ENCODE measurements around the gene TMEM203. TPM values are rescaled to one million over a fixed set of nuclear protein-coding genes. Genes with fewer than 3 reads are reported as not detected.
A peak's percentile ranks its signal among the peaks of the same experiment; 100 is the strongest.

Gene TMEM203
- total and polyA plus RNA-seq, 10 of the 15 experiments (the other 5 are each of a cell fraction or from before 2014, with no cell fraction given), result 7.2 to 68.1 (median 33.8) TPM

DNA sequence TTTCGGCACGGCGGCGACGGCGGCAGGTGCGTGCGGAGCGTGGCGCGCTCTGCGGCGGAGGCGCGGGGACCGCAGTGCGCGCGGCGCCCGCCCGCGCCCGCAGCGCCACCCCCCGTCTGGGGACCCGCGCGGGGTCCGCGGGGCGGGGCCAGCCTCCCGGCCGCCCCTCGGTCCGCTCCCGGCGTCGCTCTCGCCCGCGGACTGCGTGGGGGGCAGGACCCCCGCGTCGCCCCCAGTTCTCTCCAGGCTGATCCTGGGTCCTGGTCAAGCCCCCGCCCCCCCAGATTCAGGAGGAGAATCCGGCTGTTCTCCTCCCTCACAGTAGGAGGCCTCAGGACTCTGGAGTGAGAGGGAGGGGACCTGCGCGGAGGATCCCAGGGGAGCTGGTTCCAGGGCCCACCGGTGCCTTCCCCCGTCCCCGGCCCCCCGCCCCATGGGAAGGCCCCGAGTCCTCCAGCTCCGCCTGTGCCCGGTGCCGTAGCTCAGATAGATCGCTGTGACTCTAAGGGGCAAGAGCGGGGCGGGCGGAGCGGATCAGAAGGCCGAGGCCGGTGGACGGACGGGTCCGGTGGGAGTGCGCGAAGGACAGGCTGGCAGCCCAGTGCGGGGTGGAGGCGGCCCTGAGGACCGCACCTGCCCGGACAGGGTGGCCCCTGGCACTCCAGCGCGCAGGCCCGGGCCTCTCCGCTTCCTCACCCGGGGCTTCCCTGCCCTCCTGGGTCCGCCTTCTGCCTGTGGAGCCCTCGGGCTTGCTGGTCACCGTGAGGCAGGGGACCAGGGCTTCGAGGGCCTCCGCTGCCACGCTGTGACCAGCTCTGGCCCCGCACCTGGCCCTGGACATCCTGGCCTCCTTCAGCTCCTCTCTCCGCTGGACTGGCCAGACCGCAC, 17.0 kb upstream of the TMEM203 start, which contains the start of gene RNF208 (continued):
- TF ChIP-seq, protein P1, sequence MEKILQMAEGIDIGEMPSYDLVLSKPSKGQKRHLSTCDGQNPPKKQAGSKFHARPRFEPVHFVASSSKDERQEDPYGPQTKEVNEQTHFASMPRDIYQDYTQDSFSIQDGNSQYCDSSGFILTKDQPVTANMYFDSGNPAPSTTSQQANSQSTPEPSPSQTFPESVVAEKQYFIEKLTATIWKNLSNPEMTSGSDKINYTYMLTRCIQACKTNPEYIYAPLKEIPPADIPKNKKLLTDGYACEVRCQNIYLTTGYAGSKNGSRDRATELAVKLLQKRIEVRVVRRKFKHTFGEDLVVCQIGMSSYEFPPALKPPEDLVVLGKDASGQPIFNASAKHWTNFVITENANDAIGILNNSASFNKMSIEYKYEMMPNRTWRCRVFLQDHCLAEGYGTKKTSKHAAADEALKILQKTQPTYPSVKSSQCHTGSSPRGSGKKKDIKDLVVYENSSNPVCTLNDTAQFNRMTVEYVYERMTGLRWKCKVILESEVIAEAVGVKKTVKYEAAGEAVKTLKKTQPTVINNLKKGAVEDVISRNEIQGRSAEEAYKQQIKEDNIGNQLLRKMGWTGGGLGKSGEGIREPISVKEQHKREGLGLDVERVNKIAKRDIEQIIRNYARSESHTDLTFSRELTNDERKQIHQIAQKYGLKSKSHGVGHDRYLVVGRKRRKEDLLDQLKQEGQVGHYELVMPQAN (conservative IDR thresholded peaks at IDR 0.05), result 0 out of 2 replicates have a peak, but pooled peaks have one; percentile 44
- TF ChIP-seq SP1 (IDR thresholded peaks at IDR 0.05; ENCODE audit: low read depth, low read length) (no peak), GATAD2B (conservative IDR thresholded peaks at IDR 0.05; ENCODE audit: low read depth) (no peak), E4F1 (IDR thresholded peaks at IDR 0.05; ENCODE audit: borderline replicate concordance, partially characterized antibody) (no peak), CREM (IDR thresholded peaks at IDR 0.05; ENCODE audit: low read depth) (no peak), PML (IDR thresholded peaks at IDR 0.05; ENCODE audit: low read length) (no peak)

Measured in GM12878 (cell line).